HepG2 (cell line): Measurements from ENCODE around the gene CCT8. TPM values are rescaled to one million over a fixed set of nuclear protein-coding genes. Genes with fewer than 3 reads are reported as not detected.

Experiments used
- ATAC-seq: fragments of 200-7000 bp; cut with Tn5 transposase; 3 replicates; pipeline ENCODE4 v1.9.1; 2020; ENCODE audit warnings: mild to moderate bottlenecking, moderate library complexity
- BruUV-seq: library from RNA; stranded (reverse); fragments of 400-500 nt; replicated peaks from 2 replicates; lab custom pipeline; 2021; lab: Mats Ljungman, UMichigan
- CTCF ChIA-PET: fragments of 300-600 bp; formaldehyde crosslinking; extraction: SDS; loops from one replicate; lab custom pipeline; 2021; ENCODE audit warnings: low total read pairs, inconsistent platforms, low intra/inter-chr PET ratio; lab: Yijun Ruan, JAX
- POLR2A ChIA-PET: fragments of 350-600 bp; sonication (Branson Sonifier 250); formaldehyde crosslinking; loops from one replicate; lab custom pipeline; 2020; ENCODE audit warnings: antibody characterized with exemption, inconsistent platforms; lab: Yijun Ruan, JAX
- DNase-seq: peaks from one replicate; pipeline ENCODE4 v3.0.0-alpha.2; 2015; ENCODE audit warnings: low spot score
- FAIRE-seq: peaks from 3 replicates; lab custom pipeline; 2011; peaks lifted over from hg19 to GRCh38; lab: Jason Lieb, UNC
- H2AFZ ChIP-seq: one replicate; pipeline ENCODE4 v1.6.1; 2011; ENCODE audit warnings: low read length, inconsistent platforms
- H3K27ac ChIP-seq: fragments of 300-600 bp; 3 replicates; pipeline ENCODE4 v1.8.0; 2011; ENCODE audit warnings: mixed run types, mild to moderate bottlenecking, mixed read lengths, low read length, inconsistent platforms; ENCODE audit not compliant: insufficient read depth; ENCODE audit errors: extremely low read length
- H3K27me3 ChIP-seq, 2 experiments: fragments of 200-600 bp in 1 of 2; 2 replicates in 1 of 2; 3 replicates in 1 of 2; pipeline versions ENCODE4 v1.6.0 to v1.8.0; 2011; ENCODE audit warnings: low read length in 2 of 2, mild to moderate bottlenecking in 2 of 2, moderate library complexity in 2 of 2, inconsistent platforms in 1 of 2; ENCODE audit not compliant: insufficient read depth in 2 of 2, control insufficient read depth in 1 of 2
- H3K36me3 ChIP-seq, 2 experiments: fragments of 200-600 bp in 1 of 2; replicated peaks in 1 of 2; 2 replicates in 1 of 2; 3 replicates in 1 of 2; pipeline versions ENCODE4 v1.5.1 to v1.8.0; 2011; ENCODE audit warnings: low read length in 2 of 2, inconsistent platforms in 1 of 2; ENCODE audit not compliant: insufficient read depth in 2 of 2, control insufficient read depth in 1 of 2
- H3K4me1 ChIP-seq: 2 replicates; pipeline ENCODE4 v1.5.1; 2012; ENCODE audit warnings: low read length, inconsistent platforms; ENCODE audit not compliant: insufficient read depth
- H3K4me2 ChIP-seq: 2 replicates; pipeline ENCODE4 v1.6.0; 2011; ENCODE audit warnings: low read depth, low read length, inconsistent platforms
- H3K4me3 ChIP-seq, 3 experiments: fragments of 200-600 bp in 1 of 3; sonication (generic), shearing (Covaris generic) in 1 of 3; replicated peaks in 1 of 3; 2 replicates each; pipeline ENCODE4 v1.5.1; 2011 to 2016; ENCODE audit warnings: low read length in 3 of 3, inconsistent platforms in 2 of 3, low read depth in 2 of 3, mild to moderate bottlenecking in 2 of 3, control low read depth in 1 of 3, mixed read lengths in 1 of 3; ENCODE audit not compliant: insufficient read depth in 1 of 3
- H3K79me2 ChIP-seq: one replicate; pipeline ENCODE4 v1.6.1; 2011; ENCODE audit warnings: low read length, inconsistent platforms; ENCODE audit not compliant: insufficient read depth
- H3K9ac ChIP-seq: 2 replicates; pipeline ENCODE4 v1.6.0; 2011; ENCODE audit warnings: mild to moderate bottlenecking, low read depth, low read length, inconsistent platforms; ENCODE audit not compliant: insufficient read depth
- H3K9me3 ChIP-seq: 2 replicates; pipeline ENCODE4 v1.5.1; 2012; ENCODE audit warnings: mild to moderate bottlenecking, low read length
- H4K20me1 ChIP-seq: 2 replicates; pipeline ENCODE4 v1.6.0; 2011; ENCODE audit warnings: inconsistent platforms, mild to moderate bottlenecking, low read length, moderate library complexity; ENCODE audit not compliant: insufficient read depth
- CBX5 ChIP-seq: sonication (generic); formaldehyde crosslinking; IDR thresholded peaks from 2 replicates; pipeline ENCODE4 v1.4.0; 2020; ENCODE audit warnings: missing genetic modification reagents, borderline replicate concordance
- HNF1B ChIP-seq: sonication (generic); formaldehyde crosslinking; IDR thresholded peaks from 2 replicates; pipeline ENCODE4 v1.5.1; 2020; ENCODE audit warnings: mild to moderate bottlenecking, moderate library complexity, missing genetic modification reagents
- IRX3 ChIP-seq: sonication (generic); formaldehyde crosslinking; IDR thresholded peaks from 2 replicates; pipeline ENCODE4 v1.8.1; 2023; ENCODE audit warnings: mild to moderate bottlenecking, low read depth, missing genetic modification reagents, borderline replicate concordance
- ISX ChIP-seq: sonication (generic); formaldehyde crosslinking; conservative IDR thresholded peaks from 2 replicates; pipeline ENCODE4 v1.5.0; 2020; ENCODE audit warnings: missing genetic modification reagents
- PITX1 ChIP-seq: sonication (generic); formaldehyde crosslinking; IDR thresholded peaks from 2 replicates; pipeline ENCODE4 v1.5.1; 2020; ENCODE audit warnings: mild to moderate bottlenecking, missing genetic modification reagents
- STAT5B ChIP-seq: sonication (generic); formaldehyde crosslinking; IDR thresholded peaks from 2 replicates; pipeline ENCODE4 v1.4.0; 2020; ENCODE audit warnings: missing genetic modification reagents
- ZMYM3 ChIP-seq: sonication (generic); formaldehyde crosslinking; IDR thresholded peaks from 2 replicates; pipeline ENCODE4 v1.5.1; 2020; ENCODE audit warnings: mild to moderate bottlenecking, missing genetic modification reagents
- ZSCAN31 ChIP-seq: sonication (generic); formaldehyde crosslinking; IDR thresholded peaks from 2 replicates; pipeline ENCODE4 v1.5.0; 2020; ENCODE audit warnings: low read depth, mild to moderate bottlenecking, missing genetic modification reagents
- WGBS: methylation state at CpG from one replicate; pipeline ENCODE4 v1.1.6; 2017; ENCODE audit warnings: low lambda C conversion rate; 5-methylcytosine and 5-hydroxymethylcytosine counted together
- in situ Hi-C: cut with HindIII; loops from 2 replicates; pipeline ENCODE4 v1.10.0; 2017; ENCODE audit warnings: low pct_unique_long_range_greater_than_20kb; ENCODE audit not compliant: extremely low pct_ligation_motif_present
- intact Hi-C: fragments of 100-400 bp; cut with micrococcal nuclease; formaldehyde crosslinking; loops from one replicate; pipeline ENCODE4 v1.10.0; 2022; ENCODE audit not compliant: unreplicated experiment
- polyA plus RNA-seq, 8 experiments: library from polyadenylated mRNA; depleted of rRNA in 3 of 8; stranded (reverse) in 7 of 8; unstranded in 1 of 8; fragments of >200 nt; fragmentation: Illumina TruSeq in 4 of 8; extraction: Trizol in 4 of 8; gene quantifications; 2 replicates each; pipeline versions ENCODE4 v1.2.1 to v1.2.3, GENCODE V29; 2011 to 2016; ENCODE audit warnings: low read depth in 4 of 8, missing spikeins in 1 of 8, mixed read lengths in 1 of 8; ENCODE audit not compliant: insufficient read depth in 1 of 8
- total RNA-seq, 5 experiments: library from RNA; depleted of rRNA; stranded (reverse); fragments of >200 nt; fragmentation: Illumina TruSeq; extraction: Trizol; gene quantifications; 2 replicates each; pipeline ENCODE4 v1.2.3, GENCODE V29; 2016; ENCODE audit warnings: low read depth in 1 of 5
- TF ChIP-seq, protein P1 (sequence below): sonication (generic); formaldehyde crosslinking; IDR thresholded peaks from 2 replicates; pipeline ENCODE4 v1.8.1; 2023; ENCODE audit warnings: mild to moderate bottlenecking, missing genetic modification reagents
- TF ChIP-seq, protein P2 (sequence below): IDR thresholded peaks from 2 replicates; pipeline ENCODE4 v1.6.1; 2018; ENCODE audit warnings: missing genetic modification reagents, mild to moderate bottlenecking, missing compliant biosample characterization

Gene CCT8
- total and polyA plus RNA-seq, 2 of the 13 experiments (the other 11 are each of a cell fraction or from before 2014, with no cell fraction given) = 127 to 325 TPM

GRCh38 chr21:29034678-29035077 is 38.8 kb downstream of the CCT8 start:
- H3K79me2 ChIP-seq = no peaks in the 10 kb centered on the region
- H3K9ac ChIP-seq = no peak overlapping the region
- in situ Hi-C loops = loop anchor here (5.0 kb wide), 1 partner anchor 33 kb away; no protein-coding TSS in a partner anchor
- no peak overlapping the region for H3K4me3 ChIP-seq
- no peaks in the 10 kb centered on the region for H3K4me1 ChIP-seq
- DNase-seq = no peak
- intact Hi-C loops = no loop called here
- WGBS = 93% methylated on average over 1 of the region's 1 CpG
- H3K27me3 ChIP-seq = no peaks in the 10 kb centered on the region
- no peak for ATAC-seq
- no peaks in the 10 kb centered on the region for H3K9me3 ChIP-seq
- FAIRE-seq = no peak
- H3K27ac ChIP-seq = no peak overlapping the region
- no peaks in the 10 kb centered on the region for H4K20me1 ChIP-seq
- TF ChIP-seq, protein P1, sequence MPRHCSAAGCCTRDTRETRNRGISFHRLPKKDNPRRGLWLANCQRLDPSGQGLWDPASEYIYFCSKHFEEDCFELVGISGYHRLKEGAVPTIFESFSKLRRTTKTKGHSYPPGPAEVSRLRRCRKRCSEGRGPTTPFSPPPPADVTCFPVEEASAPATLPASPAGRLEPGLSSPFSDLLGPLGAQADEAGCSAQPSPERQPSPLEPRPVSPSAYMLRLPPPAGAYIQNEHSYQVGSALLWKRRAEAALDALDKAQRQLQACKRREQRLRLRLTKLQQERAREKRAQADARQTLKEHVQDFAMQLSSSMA = no peak
- no peak for TF ChIP-seq ZSCAN31 (CRISPR knock-in tag)
- TF ChIP-seq CBX5 (CRISPR knock-in tag) = no peak
- TF ChIP-seq ZMYM3 (CRISPR knock-in tag) = no peak
- TF ChIP-seq PITX1 = no peak
- no peak for TF ChIP-seq STAT5B (CRISPR knock-in tag)
- TF ChIP-seq, protein P2, sequence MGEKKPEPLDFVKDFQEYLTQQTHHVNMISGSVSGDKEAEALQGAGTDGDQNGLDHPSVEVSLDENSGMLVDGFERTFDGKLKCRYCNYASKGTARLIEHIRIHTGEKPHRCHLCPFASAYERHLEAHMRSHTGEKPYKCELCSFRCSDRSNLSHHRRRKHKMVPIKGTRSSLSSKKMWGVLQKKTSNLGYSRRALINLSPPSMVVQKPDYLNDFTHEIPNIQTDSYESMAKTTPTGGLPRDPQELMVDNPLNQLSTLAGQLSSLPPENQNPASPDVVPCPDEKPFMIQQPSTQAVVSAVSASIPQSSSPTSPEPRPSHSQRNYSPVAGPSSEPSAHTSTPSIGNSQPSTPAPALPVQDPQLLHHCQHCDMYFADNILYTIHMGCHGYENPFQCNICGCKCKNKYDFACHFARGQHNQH (CRISPR knock-in tag) = no peak
- no peak for TF ChIP-seq IRX3
- TF ChIP-seq HNF1B (CRISPR knock-in tag) = no peak
- TF ChIP-seq ISX (CRISPR knock-in tag) = no peak
- H2AFZ ChIP-seq = no peak overlapping the region
- no TSS peak for BruUV-seq
- peaks cover 20 to 93% of the 10 kb centered on the region in 2 experiments for H3K36me3 ChIP-seq
- ChIA-PET CTCF (no interaction called here), POLR2A (no interaction called here)
- H3K4me2 ChIP-seq = no peak overlapping the region
